NCI-H2227 (cell line): ENCODE measurements around the gene FLYWCH2.

Experiments
- DNase-seq: peaks from one replicate; lab custom pipeline; 2025; ENCODE audit not compliant: unreplicated experiment; lab: John Stamatoyannopoulos, UW

The FLYWCH2 gene

DNA sequence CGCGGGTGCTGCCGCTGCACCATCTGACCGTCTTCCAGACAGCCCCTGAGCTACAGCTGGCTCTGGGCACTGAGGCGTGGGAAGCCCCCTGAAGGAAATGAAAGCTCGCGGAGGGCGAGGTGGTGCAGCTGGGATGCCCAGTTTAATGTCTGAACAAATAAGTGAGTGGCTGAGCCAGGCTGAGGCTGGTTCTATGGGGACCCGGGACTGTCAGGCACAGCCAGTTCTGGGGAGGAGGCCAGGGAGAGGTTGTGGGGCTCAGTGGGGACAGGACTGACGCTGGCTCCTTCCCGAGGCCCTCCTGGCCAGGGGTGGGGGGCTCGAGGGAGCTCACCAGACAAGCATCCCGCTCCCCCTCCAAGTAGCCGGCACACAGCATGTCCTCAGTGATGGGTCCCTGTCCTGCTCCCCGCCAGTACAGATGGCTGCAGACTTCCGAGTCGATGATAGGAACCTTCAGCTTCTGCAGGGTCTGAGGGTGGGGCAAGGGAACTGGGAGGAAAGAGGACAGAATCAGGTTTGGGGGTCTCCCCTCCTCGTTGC, 29.4 kb upstream of the FLYWCH2 start:
- no peak for DNase-seq

GRCh38 chr16:2854700-2855309, 28.2 kb upstream of the FLYWCH2 start:
- no peak for DNase-seq

- DNase-seq = no peak
These were observed 27.5 kb upstream of the FLYWCH2 start for GRCh38 chr16:2855536-2855935.

GRCh38 chr16:2856061-2856670, 26.8 kb upstream of the FLYWCH2 start:
- no peak for DNase-seq

DNA sequence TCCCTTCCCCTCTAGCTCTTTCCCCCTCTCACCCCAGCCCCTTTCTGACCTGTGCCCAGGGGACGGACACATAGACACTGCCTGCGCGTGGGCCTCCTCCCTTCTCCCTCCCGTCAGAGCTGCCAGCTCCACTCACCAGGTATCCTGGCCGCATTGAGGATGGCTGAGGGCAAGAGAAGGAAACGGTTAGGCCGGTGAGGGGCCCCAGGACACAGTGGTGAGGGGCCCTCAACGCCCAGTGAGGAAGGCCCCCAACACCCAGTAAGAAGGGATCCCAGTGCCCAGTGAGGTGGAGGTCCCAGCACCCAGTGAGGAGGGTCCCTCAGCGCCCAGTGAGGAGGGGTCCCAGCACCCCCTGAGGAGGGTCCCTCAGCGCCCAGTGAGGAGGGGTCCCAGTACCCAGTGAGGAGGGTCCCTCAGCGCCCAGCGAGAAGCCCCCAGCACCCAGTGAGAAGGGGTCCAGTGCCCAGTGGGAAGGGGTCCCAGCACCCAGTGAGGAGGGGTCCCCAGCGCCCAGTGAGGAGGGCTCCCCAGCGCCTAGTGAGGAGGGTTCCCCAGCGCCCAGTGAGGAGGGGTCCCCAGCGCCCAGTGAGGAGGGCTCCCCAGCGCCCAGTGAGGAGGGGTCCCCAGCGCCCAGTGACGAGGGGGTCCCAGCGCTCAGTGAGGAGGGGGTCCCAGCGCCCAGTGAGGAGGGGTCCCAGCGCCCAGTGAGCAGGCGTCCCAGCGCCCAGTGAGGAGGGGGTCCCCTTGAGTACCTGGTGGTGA, 26.1 kb upstream of the FLYWCH2 start:
- no peak for DNase-seq

DNA sequence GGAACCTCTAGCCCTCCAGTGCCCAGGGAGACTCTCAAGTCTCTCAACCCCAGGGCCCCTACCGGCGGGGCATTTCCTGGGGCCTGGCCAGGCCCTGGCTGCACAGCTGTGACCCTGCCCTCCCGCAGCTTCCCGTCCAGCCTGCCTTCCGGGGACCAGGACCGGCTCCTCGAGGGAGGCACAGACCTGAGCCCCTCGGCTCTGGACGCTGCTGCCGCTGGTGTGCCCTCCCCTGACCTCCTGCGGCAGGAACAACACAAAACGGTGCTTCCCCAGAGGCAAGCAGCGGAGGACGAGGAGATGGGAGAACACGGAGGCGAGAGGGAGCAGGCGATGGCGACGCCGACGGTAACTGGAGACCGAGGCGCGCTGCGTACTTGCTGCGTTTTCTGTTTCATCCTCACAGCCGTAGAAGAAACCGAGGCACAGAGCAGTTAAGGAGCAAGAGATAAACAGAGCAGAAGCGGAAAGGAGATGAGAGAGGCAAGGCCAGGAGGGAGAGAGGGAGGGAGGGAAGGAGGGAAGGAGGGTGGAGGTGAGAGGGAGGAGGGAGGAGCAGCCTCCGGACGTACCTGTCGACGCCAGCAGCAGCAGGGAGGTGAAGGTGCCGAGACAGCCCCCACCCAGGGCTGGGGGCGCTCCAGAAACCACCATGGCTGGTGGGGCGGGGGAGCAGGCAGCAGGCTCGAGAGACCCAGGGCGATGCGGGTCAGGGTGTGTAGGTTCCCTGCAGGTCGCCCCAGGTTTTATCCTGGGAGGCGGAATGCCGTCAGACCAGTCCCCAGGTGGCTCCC, 25.4 kb upstream of the FLYWCH2 start, which contains the start of gene PRSS22:
PRSS22 (minus strand) TSS at position 720 of the 794 bp plus-strand sequence; CDS start at position 654, 66 bp downstream.
- DNase-seq = no peak

- DNase-seq = no peak
These were observed 24.6 kb upstream of the FLYWCH2 start for GRCh38 chr16:2858245-2859025.

DNA sequence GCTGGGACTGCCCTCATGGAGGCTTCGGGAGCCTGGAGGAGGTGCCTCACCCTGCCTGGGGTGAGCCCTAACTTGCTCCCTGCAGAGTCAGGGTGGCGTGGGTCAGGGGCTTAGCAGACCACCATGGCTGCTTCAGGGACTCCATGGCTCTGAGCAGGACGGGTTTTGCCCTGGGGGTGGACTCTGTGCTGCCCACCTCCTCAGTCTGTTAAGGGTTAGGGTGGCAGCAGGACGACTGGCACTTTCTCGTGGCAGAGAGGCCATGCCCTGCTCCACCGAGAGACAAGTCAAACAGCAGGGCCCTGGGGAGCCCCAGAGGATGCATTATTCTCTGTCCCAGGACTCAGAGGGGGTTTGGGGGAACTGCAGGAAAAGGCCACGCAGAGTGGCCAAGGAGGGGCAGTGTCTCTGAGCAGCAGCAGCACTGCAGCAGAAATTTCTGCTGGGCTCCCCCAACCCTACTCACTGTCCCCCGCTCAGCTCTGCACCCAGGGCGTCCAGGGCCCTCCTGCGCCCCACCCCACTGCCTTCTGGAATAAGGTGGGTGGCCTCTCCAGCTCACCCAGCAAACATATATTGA, 23.2 kb upstream of the FLYWCH2 start:
- no peak for DNase-seq

DNA sequence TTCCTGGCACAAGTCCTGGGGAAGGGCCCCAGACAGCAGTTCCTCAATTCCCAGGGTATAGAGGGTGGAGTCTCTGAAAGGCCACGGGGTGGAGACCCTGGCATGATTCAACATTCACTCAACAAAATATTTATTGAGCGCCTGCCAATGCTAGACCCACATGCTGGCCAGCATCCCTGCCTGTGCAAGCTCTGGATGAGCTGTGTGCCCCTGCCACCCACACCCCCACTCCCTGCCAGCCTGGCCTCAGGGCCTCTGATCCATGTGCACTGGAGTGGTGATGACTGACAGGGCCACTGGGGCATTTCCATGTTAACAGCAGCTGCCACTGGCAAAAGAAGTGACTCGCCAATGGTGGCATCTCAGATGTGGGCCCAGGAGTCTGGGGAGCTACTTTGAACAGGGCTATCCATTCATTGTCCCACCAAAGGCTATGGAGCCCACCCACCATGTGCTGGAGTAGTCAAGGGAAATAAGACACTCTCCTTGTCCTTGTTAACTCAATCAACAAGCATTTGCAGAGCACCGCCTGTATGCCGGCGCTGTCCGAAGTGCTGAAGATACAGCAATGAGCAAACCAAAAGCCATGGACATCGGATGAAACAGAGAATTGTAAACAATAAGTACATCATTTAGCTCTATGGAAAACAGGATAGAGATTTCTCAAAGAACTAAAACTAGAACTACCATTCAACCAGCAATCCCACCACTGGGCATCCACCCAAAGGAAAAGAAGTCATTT, 22.0 kb upstream of the FLYWCH2 start:
- no peak for DNase-seq

- no peak for DNase-seq
These were observed 17.4 kb upstream of the FLYWCH2 start for GRCh38 chr16:2865651-2866050.

DNA sequence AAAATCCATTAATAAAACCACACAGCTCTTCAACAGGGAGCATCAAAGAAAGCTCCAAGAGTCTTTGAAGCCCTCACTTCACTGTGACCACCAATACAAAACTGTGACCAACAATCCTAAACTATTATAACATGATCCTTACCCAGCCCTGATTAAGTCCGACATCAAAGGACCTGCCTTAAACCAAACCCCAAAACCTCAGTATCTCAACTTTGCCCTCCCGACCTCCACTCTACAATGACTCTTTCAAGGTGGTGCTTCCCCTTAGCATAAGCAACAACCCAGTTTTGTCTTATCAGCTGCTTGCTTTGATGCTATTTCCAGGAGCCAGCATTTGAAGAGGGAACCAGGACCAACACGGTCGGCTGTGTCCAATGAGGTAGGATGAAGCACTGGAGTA, 16.6 kb upstream of the FLYWCH2 start:
- DNase-seq = no peak

- DNase-seq = no peak
These were observed 15.4 kb upstream of the FLYWCH2 start for GRCh38 chr16:2867661-2867986.

- DNase-seq = peak; percentile 95
These were observed 14.8 kb upstream of the FLYWCH2 start for GRCh38 chr16:2867987-2868789.

GRCh38 chr16:2871926-2872325, 11.1 kb upstream of the FLYWCH2 start:
- no peak for DNase-seq

DNA sequence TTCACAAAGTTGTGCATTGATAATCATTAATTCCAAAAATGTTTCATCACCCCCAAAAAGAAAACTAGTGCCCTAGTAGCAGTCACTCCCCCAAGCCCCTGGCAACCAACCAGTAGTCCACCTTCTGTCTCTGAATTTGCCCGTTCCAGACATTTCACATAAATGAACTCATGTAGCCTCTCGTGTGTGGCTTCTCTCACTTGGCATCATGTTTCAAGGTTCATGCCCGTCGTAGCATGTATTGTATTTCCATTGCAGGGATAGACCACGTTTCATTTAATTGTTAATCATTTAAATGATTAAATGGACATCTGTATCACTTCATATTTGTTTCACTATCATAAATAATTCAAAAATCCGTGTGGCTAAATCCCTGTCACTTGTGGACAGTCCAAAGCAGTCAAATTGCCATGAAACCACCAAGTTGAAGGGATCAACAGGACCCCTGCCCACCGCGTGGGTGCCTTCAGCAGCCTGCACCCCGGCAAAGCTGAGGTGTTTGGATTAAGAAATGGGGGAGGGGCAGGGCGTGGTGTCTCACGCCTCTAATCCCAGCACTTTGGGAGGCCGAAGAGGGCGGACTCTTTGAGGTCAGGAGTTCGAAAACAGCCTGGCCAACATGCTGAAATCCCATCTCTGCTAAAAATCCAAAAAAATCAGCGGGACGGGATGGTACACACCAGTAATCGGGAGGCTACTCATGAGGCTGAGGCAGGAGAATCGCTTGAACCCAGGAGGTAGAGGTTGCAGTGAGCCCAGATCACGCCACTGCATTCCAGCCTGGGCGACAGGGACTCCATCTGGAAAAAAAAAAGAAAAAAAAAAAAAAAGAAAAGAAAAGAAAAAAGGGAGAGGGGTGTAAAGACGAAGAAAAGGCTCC, 8.7 kb upstream of the FLYWCH2 start:
- no peak for DNase-seq

GRCh38 chr16:2874912-2875362, 8.1 kb upstream of the FLYWCH2 start:
- DNase-seq = peak; percentile 86

DNA sequence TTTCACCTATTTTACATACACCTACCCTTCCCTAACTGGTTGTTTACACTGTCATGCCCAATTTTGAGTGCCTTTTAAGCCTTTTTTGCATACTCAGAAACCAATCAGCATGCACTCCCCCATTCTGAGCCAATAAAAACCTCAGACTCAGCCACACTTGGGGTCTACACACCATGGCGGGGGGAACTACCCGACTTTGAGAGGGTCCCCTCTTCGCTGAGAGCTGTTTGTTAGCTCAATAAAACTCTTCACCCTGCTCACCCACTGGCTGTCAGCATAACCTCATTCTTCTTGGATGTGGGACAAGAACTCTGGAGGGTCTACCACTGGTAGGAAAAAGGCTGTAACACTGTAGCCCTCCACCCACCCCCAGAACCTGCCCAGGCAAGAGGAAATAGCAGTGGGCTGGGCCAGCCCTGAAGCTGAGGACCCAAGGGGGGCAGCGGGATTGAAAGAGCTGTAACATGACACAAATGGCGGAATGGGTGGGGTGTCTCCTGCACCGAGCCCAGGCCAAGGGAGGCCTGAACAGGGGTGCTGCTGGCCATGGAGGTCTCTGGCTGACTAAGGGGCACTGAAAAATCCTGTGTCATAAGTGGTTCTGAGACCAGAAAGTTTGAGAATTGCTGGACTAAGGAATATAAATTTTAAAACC, 3.0 kb upstream of the FLYWCH2 start:
- no peak for DNase-seq
